HG03045 (cell line): Measurements from ENCODE around the gene SH3RF2.

Experiments
- ATAC-seq: cut with Tn5 transposase; IDR thresholded peaks from one replicate; pipeline ENCODE4 v1.9.1; 2021; ENCODE audit warnings: mild to moderate bottlenecking, moderate library complexity; ENCODE audit not compliant: unreplicated experiment

Gene SH3RF2

DNA sequence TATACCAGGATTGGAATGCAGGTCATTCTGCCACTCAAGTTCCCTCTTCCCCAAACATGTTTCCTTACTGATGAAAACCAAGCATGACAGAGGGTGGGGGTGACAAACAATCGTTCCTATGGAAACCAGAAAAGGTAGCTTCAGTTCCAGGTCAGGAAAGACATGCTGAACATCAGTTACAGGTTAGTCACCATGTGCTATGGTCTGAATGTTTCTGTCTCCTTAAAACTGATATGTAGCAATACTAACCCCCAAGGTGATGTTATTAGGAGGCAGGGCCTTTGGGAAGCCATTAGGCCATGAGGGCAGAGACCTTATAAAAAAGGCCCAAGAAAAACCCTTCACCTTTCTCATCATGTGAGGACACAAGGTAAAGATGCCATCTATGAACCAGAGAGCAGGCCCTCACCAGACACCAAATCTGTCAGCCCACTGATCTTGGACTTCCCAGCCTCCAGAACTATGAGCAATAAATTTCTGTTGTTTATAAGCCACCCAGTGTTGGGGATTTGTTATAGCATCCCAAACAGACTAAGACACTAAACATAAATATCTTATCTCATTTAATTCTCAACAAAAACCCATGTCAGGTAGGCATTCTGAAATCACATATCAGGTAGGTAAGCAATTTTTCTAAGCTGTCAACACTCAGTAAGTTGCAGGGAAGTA is 15.7 kb upstream of the SH3RF2 start:
- ATAC-seq: no peak

DNA sequence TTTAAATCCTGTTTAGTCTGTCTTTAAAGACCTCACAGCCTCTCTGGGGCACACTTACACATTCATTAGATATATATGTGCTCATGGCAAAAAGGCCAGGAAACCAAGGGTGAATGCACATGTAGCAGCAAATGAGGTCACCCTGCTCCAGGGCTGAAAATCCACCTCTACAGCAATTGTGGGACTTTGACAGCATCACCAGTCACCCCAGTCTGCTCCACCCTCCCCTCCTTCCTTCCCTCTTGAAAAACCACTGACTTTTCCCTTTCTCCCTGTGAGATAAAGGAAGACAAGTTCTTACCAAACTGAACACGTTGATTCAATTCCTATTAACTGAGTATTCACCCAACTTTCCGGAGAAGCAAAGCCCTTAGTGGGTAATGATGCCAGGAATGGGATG is 15.2 kb upstream of the SH3RF2 start:
- ATAC-seq: no peak

DNA sequence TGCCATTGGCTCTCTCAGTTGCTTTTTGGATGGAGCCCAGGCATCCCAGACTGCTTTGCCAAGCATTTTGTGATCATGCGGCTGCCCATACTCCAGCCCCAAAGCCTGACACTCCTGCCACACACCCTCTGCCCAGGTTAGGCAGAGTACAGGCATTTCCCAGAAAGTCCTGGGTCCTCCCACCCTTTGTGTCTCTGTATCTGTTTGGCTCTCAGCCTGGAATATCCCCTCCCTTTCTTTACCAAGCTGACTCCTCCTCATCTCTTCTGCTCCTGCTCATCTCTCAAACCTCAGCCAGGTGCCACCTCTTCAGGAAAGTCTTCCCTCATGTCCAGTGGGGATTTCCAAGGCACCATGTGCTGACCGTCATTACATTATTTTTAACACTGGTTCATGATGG is 14.3 kb upstream of the SH3RF2 start:
- no peak for ATAC-seq

DNA sequence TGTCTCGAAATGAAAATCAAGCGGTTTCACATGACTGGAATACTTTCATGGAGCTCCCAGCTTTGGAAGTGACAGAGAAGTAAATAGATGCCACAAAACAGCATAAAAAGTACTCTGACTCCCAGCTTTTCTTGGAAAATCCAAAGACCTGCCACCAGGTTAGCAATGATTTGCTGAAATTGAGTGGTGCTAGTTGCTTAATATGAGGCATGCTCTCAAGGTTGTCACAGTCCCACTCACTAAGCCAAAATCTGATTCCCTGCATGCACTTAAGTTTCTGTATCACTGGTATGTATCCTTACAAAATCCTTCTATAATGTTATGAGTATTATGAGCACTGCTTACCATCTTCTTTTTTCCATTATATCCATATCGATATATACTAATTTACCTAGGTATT is 13.0 kb upstream of the SH3RF2 start:
- ATAC-seq: no peak

DNA sequence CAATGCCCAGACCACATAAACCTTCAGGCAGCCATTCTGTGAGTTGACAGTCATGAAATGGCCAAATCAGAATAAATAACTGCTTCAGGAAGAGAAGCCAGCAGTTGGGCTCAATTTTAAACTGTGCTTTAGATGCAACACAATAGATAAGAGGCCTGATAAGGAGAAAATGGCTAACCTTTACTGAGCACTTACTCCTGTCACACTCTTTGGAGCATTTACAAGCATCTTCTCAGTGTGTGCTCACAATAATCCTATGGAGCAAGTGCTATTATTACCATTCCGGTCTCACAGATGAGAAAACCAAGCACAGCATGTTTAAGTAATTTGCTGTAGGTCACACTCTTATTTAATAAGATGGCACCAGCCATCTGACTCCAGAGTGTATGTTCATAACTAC is 11.5 kb upstream of the SH3RF2 start:
- ATAC-seq: no peak

DNA sequence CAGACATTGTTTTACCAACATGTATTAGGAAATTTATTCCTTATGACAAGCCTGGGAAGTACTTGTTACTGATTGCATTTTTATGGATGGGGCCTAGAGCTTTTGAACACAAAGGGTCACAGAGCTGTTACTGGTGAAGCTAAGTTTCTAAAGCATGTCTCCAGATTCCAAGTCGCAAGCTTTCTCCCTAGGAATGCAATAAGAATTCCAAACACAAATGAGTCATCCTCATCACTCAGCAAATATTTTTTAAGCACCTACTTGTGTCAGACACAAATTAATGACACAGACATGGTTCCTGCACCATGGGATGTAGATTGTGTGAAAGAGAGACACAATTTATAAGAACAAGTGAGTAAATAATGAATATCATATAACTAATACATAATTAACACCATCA is 11.0 kb upstream of the SH3RF2 start:
- no peak for ATAC-seq

DNA sequence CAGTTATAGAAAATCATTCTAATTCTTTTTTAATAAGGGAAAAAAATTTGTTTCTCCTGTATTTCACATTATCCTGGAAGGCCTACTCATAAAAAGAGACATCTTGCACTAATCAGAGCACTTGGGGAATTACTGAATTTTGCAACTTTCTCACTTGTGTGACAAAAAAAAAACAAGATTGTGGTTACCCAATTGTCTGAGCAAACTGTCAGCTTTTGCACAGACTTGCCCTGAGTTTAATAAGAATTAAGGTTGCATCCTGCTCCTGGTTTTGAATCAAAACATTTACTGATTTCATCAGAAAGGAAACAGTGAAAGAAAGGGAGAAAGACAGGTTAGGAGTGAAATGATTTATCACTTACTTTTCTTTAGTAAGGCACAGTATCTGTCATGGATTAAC is 10.6 kb upstream of the SH3RF2 start:
- ATAC-seq: no peak

DNA sequence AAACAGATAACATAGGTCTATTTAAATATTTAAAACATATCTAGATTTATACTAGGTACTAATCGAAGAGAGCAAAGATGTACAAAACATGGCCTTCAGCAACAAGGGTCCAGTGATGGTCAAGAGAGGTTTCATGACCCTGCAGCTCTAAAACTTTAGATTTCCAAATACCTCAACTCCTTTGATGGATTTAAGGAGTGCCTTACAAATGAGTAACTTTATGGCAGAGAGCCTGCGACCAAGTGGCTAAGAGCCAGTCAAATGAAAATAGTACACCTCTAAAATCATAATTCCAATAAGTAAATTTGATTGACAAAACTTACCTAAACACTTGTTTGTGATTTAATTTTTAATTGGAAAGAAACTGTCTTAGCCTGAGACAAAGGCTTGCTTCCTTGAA is 4.7 kb upstream of the SH3RF2 start:
- no peak for ATAC-seq

DNA sequence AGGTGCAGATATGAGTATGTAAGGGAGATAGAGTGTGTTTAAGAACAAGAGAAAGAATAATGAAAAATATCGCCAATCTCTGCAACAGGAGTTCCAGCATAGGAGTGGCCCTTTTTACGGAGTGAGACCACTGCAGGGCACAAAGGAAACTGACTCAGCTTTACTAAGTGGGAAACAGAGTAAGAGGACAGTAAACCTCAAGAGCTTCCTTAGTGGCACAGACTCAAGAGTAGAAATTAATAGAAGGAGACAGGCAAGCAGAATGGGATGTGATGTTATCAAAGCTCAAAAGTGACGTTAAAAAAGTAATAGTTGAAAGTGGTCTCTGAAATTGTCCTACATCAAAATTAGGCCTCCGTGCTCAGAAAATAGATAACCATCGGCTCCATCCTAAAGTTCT is 2.1 kb upstream of the SH3RF2 start:
- ATAC-seq: no peak

DNA sequence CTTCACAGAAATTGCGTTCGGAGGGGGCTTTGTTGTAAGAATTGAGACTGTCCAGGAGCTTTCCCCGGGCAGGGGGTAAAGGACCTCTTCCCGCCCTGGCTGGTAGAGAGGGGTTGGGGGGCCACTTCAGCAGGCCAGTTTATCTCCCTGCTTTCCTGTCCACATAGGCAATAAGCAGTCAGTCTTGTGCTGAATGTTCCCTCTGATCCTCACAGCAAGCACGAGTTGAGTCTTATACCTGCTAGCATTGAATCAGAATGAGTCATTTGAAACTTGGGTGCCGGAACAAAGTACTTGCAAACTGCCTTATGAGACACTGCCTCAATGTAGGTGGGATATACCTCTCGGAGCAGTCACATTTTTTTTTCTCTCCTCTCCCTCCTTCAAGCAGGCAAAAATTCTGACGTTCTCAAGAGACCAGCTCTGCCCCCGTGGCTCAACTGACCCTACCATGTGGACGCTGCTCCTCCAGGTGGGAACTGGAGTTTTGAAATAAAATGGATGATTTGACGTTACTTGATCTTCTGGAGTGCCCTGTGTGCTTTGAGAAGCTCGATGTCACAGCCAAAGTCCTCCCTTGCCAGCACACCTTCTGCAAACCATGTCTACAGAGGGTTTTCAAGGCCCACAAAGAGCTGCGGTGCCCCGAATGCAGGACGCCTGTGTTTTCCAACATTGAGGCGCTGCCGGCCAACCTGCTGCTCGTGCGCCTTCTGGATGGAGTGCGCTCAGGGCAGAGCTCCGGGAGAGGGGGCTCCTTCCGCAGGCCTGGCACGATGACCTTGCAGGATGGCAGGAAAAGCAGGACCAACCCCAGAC is 1.3 kb downstream of the SH3RF2 start:
- no peak for ATAC-seq

DNA sequence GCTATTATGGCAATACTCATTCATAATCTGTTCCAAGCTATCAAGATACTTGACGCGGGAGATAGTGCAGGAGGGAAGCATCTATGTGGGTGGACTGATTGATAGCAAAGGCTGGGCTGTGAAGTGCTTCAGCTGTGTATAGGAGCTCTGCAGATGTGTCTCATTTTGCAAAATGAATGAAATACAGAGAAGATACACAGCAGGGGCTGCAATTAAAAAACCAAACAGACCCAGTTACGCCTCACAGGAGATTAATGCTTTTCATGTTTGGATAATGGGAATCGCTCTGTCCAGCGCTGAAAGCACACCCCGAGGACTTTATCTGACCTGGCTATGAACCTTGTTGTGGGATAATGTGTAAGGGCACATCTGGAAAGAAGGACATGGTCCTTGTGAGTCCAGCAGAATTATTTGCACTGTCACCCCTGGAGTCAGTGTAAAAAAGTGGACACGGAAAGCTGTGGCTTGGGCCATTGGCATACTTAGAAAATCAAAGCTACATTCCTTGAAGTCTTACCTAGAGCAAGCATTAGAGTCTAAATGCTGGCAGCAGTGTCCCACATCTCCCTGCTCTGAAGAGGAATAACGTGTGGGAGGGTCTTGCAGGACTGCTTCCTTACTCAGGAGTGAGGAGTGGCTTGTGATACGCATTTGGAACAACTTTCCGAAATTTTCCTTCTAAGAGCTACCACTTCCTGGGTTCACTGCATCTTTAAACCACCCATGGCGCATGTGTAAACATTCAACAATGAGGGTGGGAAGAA is 2.6 kb downstream of the SH3RF2 start:
- ATAC-seq: no peak

DNA sequence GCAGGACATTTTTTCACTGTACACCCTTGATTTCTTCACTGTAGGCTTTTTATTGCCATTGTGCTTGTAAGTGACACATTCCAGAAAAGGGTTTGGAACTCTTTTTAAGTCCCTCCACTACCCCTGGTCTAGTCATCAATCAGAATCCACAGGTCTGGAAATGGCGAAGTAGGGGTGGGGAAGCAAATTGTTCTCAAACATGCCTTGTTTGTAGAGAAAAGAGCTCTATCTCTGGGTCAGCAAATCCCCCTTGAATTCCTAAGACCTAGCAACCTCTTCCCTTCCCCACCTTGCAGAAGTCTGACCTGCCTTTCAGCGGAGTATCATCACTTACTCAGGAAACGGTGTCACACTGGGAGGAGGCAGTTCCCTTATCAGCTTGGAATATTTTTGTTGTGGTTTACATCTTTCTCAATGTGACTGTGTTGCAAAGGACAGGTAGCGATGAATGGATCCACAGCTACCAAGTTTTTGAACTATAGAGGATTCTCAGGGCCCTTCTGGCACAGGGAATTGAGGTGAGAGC is 3.2 kb downstream of the SH3RF2 start:
- no peak for ATAC-seq

DNA sequence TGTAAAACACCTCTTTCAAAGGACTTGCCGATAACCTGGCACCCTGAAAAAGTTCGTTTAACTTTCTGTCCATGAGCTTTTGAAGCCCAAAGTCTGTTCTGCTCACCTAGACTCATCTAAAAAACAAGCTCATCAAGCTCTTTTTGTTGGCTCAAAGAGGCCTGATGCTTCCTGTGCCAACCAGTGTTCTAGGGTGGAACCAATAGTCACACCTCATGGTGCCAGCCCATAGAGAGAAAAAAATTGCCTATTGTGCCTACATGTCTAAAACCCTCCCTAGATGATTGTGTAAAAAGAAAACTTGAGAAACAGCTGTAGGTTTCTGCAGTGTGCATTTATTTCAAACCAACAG is 4.7 kb downstream of the SH3RF2 start:
- ATAC-seq: no peak

DNA sequence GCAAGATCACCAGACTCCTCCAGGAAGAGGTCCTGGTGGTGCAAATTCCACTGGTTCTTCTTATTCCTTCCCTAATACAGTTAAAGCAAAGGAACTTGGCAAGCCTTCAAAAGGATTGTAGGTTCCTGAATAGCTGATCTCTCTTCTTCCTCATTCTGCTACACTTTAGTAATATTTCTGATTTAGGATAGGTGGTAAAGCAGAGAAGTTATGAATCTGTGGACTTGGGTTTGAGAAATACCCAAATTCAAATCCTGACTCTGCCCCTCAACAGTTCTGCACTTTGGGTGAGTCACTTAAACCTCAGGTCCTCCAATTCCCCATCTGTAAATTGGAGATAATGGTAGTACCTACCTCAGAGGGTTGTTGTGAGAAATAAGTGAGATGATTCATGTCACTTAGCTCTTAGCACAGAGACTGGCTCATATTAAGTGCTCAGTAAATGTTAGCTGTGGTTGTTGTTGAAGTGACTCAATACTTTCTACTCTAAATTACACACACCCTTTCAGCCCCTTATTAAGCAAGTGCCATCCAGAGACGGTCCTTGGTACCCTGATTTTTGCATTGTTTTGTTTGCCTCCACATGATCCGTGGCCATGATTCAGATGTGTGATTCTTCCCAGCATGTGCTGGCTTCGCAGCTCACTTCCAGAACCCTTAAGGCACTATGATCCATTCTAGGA is 5.2 kb downstream of the SH3RF2 start:
- no peak for ATAC-seq

DNA sequence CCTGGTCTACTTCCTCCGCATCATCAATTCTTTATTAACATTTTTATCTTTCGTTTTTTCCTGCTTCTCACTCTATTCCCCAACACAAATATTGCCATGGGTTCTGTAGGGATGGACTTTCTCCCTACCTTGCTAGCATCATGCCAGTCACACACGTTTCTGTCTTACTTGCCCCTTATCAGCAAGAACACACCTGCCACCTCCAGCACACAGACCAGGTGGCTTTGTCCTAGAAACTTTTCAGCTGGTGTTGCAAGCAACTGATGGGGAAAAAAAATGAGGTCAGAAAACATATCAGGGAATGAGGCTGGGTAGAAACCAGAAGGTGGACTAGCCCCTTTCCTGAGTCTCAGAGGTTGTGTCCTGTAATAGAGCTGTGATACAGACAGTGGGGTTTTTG is 5.8 kb downstream of the SH3RF2 start:
- ATAC-seq: no peak

DNA sequence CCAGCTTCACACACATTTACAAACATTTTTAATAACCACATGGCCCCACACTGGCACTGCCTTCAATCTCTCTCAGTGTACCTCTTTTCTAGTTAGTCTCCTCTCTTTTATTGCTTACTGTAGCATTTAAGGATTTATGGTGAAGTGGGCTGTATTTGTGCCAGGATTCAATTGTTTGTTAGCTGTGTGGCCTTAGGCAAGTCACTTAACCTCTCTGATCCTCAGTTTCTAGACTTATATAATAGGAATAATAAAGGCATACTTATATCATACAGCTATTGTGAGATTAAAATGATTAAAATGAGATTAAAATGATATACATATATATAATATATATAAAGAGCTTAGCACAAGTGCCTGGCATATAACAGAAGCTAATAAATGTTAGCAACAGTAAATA is 6.4 kb downstream of the SH3RF2 start:
- no peak for ATAC-seq

DNA sequence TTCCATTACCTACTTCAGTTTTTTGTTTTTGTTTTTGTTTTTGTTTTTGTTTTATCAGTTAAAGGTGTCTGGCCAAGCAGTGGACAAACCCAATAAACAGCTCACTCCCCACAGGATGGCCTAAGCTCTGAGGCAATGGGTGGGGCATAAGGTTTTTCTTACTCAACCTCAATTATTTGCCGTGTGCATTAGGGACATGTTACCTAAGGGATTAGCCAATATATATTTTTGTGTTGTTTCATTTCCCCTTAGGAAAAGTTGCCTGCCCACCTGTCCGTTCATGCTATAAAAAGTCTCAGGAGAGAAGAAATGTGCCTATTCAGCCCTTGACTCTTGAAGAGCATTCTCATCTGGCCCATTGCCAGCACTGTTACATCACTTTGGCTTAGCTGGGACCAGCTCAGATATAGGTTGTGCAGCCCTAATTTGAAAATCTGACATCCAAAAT is 7.3 kb downstream of the SH3RF2 start:
- no peak for ATAC-seq

DNA sequence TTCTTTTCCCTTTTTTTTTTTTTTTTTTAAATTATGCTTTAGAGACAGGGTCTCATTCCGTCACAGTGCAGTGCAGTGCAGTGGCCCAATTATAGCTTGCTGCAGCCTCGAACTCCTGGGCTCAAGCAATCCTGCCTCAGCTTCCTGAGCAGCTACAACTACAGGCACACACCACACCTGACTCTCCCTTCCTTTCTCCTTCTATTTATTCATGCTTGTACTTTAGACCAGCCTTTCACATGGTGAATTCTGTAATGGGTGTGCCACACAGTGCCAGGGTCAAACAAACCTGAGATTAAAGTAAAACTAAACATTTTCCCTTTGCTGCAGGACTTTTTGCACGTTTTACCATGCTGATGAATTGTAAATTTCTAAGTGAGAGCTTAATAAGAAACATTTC is 8.0 kb downstream of the SH3RF2 start:
- ATAC-seq: no peak

DNA sequence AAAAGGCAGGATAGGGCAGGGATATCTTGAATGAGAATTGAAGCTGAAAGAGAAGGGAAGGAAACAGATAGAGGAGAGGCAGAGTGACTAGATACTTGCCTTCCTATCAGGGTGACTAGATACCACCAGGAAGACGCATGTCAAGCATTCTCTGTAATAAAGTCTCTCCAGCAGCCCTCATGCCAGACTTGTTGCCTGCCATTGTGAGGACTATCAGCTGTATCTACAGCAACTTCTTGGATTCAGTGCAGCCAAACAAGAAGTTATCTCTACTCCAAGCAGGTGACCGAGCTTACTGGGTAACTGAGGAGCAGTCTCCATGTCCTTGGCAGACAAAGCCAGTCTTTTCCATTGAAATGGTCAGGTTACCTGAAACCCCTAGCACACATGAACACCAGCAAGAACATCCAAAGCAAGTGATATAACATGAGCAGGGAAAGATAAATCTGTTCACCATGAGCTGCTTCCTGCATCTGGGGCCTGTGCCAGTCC is 9.3 kb downstream of the SH3RF2 start:
- no peak for ATAC-seq

DNA sequence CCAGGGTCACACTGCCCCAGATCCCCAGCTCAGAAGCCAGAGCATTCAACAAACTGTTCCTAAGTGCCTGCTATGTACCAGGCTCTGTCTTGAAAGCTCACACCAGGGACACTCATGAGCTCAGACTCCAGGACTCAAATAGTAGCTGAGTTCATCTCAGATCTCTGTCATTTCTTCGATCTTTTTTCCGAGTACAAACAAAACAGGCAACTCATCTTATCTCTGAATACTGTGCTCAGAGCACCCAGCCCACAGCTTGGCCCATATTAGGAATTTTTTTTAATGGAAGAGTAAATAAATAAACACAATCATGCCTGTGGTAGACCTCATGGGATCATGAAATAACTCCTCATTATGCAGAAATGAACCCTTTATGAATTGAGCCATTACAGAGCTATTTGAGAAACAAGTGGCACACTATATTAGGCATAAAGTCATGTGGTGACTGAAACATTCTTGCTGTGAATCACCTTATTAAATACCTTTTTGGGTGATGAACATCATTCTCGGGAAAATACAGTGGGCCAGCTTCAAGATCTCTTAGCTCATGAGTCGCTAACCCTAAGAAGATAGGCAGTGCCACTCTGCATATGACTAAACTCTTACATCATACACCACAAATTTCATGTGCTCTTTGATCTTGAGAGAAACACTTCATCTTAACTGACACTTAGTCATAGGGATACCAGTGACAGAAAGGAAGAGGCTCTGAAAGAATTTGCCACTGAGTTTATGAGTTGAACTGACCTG is 9.9 kb downstream of the SH3RF2 start:
- ATAC-seq: peak; percentile 85
